ENCODE measurements around the gene SLC9A3.

DNA sequence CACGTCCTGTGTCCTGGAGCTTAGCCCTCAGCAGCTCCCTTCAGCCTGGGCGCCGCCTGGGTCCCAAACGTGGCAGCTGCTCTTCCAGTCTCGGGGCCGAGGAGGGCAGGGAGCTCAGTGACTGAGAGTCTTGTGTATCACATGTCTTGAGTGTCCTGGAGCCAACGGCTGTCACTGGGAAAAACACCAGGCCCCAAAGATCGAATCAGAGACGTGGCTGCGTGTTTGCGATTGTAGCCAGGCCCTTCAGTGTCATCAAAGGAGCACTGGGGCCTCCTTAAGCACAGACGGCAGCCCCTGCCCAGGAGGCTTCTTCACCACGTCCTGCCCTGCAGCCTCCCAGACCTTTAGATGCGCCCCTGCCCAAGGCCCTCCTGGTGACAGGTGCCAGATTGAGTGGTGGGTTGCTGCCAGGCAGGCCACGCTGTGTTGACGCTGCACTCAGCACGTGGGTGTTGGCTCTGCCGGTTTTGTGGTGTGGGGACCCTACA is 86.9 kb downstream of the SLC9A3 start:
- no peak for TF ChIP-seq EP300 (IDR thresholded peaks at IDR 0.05)
- TF ChIP-seq, protein P1, sequence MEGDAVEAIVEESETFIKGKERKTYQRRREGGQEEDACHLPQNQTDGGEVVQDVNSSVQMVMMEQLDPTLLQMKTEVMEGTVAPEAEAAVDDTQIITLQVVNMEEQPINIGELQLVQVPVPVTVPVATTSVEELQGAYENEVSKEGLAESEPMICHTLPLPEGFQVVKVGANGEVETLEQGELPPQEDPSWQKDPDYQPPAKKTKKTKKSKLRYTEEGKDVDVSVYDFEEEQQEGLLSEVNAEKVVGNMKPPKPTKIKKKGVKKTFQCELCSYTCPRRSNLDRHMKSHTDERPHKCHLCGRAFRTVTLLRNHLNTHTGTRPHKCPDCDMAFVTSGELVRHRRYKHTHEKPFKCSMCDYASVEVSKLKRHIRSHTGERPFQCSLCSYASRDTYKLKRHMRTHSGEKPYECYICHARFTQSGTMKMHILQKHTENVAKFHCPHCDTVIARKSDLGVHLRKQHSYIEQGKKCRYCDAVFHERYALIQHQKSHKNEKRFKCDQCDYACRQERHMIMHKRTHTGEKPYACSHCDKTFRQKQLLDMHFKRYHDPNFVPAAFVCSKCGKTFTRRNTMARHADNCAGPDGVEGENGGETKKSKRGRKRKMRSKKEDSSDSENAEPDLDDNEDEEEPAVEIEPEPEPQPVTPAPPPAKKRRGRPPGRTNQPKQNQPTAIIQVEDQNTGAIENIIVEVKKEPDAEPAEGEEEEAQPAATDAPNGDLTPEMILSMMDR (IDR thresholded peaks at IDR 0.05), result no peak
